Islet precursor cell (in vitro differentiated cells): ENCODE data around the gene TRIM26.
"Not testable (repeated sequence)": the region's sequence is repeated elsewhere in the genome, so short reads cannot be mapped to it uniquely, and the experiment has no call there.

Experiments
- DNase-seq: peaks from one replicate; pipeline ENCODE4 v3.0.0-alpha.2; 2018

The TRIM26 gene

DNA sequence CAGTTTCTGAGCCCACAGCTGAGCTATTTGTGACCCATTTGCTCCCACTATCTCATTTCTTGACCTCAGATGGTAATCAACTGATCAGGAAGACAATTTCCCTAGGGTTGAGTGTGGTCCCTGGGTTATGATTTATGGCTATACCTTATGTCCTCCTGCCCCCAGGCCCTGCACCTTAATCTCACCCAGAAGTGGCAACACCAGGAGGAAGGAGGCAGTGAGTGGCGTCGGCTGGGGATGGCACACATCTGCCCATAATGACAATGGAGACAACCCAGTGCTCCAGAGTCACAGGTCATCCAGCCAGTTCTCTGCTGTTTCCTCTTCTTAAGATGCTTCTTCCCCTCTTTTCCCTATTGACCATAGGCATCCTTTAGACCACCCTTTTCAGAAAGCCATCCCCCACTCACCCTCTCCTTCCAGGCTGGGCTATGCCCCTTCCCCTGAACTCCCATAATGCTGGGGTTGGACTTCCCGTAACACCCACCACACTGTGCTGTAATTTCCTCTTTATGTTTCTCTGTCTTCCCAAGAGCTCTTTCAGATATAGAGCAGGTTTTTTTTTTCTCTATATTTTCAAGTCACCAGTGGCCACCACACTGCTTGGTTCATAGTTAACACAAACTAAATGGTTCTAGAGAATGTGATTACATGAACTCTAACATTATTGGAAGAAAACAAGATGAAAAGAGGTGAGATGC, 60.1 kb downstream of the TRIM26 start:
- DNase-seq, result peak; percentile 17

GRCh38 chr6:30152016-30152673, 61.1 kb downstream of the TRIM26 start:
- no peak for DNase-seq

- DNase-seq, result no peak
Observed at GRCh38 chr6:30151580-30151979, 61.6 kb downstream of the TRIM26 start.

- DNase-seq, result peak; percentile 26
Observed at GRCh38 chr6:30150671-30151395, 62.4 kb downstream of the TRIM26 start.

DNA sequence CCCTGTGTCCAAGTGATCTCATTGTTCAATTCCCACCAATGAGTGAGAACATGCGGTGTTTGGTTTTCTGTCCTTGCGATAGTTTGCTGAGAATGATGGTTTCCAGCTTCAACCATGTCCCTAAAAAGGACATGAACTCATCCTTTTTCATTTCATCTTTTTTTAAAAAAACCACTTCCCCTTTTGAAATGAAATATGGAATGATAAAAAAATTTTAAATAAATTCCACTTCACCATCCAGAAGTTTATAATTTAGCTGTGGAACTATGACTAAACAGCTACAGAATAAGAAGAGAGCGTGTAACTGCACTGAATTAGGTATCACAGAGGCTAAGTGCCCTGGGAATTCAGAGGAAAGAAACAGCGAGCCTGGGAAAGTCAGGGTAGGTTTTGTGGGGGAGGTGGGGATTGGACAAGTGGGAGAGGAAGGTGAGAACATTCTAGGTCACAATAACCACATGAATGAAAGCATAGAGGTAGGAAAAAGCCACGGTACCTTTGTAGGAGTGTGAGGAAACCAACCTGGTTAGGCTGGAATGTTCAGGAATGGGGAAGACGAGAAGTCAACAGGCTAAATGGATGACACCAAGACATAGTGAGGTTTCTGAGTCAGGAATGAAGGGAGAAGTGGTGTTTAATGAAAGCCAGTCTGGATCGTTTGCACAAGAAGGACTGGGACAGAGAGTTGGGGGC, 63.2 kb downstream of the TRIM26 start:
- DNase-seq, result peak; percentile 35

- no peak for DNase-seq
Observed at GRCh38 chr6:30149234-30149633, 64.0 kb downstream of the TRIM26 start.

DNA sequence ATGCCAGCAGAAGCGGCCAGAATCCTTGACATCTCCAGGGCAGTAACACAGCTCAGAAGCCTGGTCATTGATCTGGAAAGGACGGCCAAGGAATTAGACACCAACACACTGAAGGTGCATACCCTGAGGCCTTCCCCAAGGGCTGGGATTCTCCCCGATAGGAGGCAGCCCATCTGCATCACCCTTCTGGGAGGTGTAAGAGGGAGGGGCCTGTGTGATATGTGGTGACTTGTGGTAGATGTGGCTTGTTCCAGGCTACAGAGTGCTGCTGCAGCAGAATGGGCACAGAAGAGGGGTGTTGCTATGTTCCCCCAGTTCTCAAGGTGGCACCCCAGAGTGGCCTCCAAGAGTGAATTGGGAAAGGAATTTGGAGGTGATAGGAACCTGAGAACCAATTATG, 66.1 kb downstream of the TRIM26 start:
- DNase-seq, result no peak

GRCh38 chr6:30145818-30146217, 67.4 kb downstream of the TRIM26 start:
- no peak for DNase-seq

DNA sequence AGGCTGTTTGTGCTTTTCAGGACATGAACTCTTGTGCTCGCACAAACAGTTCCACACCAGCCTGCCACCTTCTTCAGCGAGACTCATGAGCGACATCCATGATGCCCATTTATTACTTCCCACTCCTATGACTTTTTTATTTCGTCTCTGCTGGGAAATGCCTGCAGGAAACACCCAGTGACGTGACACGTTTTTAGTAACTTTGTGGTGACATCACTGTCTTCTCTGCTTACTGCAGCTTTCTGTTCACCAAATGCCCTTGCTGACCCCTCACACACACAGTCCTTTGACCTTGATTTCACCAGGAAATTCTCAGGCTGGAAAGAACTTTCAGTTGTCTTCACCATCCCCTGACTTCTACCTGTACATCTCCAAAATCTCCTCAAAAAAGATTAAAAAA, 68.4 kb downstream of the TRIM26 start:
- no peak for DNase-seq

GRCh38 chr6:30143780-30144179, 69.4 kb downstream of the TRIM26 start:
- no peak for DNase-seq

- no peak for DNase-seq
Observed at GRCh38 chr6:30142665-30143064, 70.5 kb downstream of the TRIM26 start.

DNA sequence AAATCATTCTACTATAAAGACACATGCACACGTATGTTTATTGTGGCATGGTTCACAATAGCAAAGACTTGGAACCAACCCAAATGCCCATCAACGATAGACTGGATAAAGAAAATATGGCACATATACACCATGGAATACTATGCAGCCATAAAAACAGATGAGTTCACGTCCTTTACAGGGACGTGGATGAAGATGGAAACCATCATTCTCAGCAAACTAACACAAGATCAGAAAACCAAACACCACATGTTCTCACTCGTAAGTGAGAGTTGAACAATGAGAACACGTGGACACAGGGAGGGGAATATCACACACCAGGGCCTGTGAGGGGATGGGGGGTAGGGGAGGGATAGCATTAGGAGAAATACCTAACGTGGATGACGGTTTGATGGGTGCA, 73.0 kb downstream of the TRIM26 start:
- not testable (repeated sequence) for DNase-seq

GRCh38 chr6:30136570-30137286, 76.5 kb downstream of the TRIM26 start:
- no peak for DNase-seq

DNA sequence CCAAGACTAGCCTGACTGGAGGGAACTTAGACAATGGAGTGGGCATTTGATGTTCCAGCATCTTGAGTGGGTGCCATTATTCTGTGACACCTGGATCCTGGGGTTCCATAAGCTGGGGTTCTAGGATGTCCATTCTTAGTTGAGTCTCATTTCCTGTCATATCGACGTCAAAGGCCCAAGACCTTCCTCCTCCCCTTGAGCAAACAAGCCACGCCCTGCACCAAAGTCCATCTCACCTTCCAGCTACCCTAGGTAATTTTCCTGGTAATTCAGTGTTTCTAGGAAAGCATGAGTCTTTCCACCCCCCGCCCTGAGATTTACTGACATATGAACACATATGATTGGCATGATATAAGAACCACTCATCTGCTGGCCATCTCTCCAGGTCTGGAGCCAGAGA, 77.4 kb downstream of the TRIM26 start, which contains the start of gene TRIM40:
Gene TRIM40 (plus strand): TSS at position 384 of the 400 bp plus-strand sequence. CDS start 897 bp downstream, outside the sequence.
- DNase-seq, result no peak

DNA sequence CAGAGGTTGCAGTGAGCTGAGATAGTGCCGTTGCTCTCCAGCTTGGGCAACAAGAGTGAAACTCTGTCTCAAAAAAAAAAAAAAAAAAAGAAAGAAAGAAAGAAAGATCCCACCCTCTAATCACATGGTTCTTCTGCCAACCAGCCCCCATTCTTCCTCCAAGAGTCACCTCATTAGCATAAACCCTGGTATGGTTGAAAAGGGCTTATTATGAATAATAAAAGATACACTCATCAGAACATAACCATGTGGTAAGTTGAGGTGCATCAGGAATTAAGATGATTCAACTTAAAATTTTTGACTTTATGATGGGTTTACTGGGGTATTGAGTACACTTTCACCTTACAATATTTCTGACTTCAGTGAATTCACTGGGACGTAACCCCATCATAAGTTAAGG, 78.1 kb downstream of the TRIM26 start:
- DNase-seq, result no peak
